Muscle of leg (tissue), 11 donors: ENCODE results near the gene PHLDB3. TPM values are rescaled to one million over a fixed set of nuclear protein-coding genes. Genes with fewer than 3 reads are reported as not detected.
"Not testable (repeated sequence)": the region's sequence is repeated elsewhere in the genome, so short reads cannot be mapped to it uniquely, and the experiment has no call there.

ENCODE experiments used
- DNase-seq: peaks from one replicate; pipeline ENCODE4 v3.0.0; 2013
- H3K27ac ChIP-seq: one replicate; pipeline ENCODE4 v1.5.1; 2013; ENCODE audit warnings: mild to moderate bottlenecking, low read length, control low read depth
- H3K27me3 ChIP-seq: one replicate; pipeline ENCODE4 v1.6.1; 2013; ENCODE audit warnings: low read length; ENCODE audit not compliant: control insufficient read depth, insufficient read depth
- H3K36me3 ChIP-seq: one replicate; pipeline ENCODE4 v1.6.1; 2013; ENCODE audit warnings: low read length; ENCODE audit not compliant: control insufficient read depth, insufficient read depth
- H3K4me1 ChIP-seq: one replicate; pipeline ENCODE4 v1.6.1; 2013; ENCODE audit warnings: low read length; ENCODE audit not compliant: control insufficient read depth, insufficient read depth
- H3K4me3 ChIP-seq: one replicate; pipeline ENCODE4 v1.5.1; 2013; ENCODE audit warnings: low read length, control low read depth
- H3K9me3 ChIP-seq: replicated peaks from 2 replicates; pipeline ENCODE4 v1.6.1; 2013; ENCODE audit warnings: low read depth, low read length; ENCODE audit not compliant: control insufficient read depth
- WGBS: methylation state at CpG from one replicate; pipeline ENCODE4 v1.1.5; 2013; ENCODE audit warnings: missing lambda C conversion rate; ENCODE audit not compliant: insufficient coverage; 5-methylcytosine and 5-hydroxymethylcytosine counted together
- polyA plus RNA-seq, 8 donors: library from polyadenylated mRNA; unstranded; fragments of 120-200 nt; gene quantifications; one replicate each; pipeline versions ENCODE4 v1.2.1 to v1.2.3, GENCODE V29; 2013; ENCODE audit warnings: inconsistent platforms in 1 of 8, low replicate concordance in 1 of 8; ENCODE audit not compliant: insufficient read length in 8 of 8, insufficient read depth in 1 of 8
- total RNA-seq: library from RNA; stranded (reverse); fragments of 120-200 nt; gene quantifications from one replicate; pipeline ENCODE4 v1.2.4, GENCODE V29; 2013

PHLDB3 gene
- total and polyA plus RNA-seq, 9 donors: 2.8 to 8.0 (median 4.6) TPM

DNA sequence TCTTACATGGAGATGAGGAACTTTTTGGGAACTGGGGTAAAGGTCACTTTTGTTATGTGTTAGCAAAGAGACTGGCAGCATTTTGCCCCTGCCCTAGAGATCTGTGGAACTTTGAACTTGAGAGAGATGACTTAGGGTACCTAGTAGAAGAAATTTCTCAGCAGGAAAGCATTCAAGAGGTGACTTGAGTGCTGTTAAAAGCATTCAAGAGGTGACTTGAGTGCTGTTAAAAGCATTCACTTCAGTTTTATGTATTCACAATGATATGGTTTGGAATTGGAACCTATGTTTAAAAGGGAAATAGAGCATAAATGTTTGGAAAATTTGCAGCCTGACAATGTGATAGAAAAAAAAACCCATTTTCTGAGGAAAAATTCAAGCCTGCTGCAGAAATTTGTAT, 7.9 kb upstream of the PHLDB3 start:
- H3K9me3 ChIP-seq, H3K4me1 ChIP-seq, H3K27me3 ChIP-seq, DNase-seq, H3K27ac ChIP-seq, H3K4me3 ChIP-seq: not testable (repeated sequence)
- peaks cover 15% of the 10 kb centered on the region for H3K36me3 ChIP-seq

- Histone ChIP-seq H3K4me1 (no peaks in the 10 kb centered on the region), H3K9me3 (no peaks in the 10 kb centered on the region), H3K4me3 (no peak overlapping the region), H3K27ac (no peak overlapping the region), H3K36me3 (peaks cover 19% of the 10 kb centered on the region), H3K27me3 (no peaks in the 10 kb centered on the region)
- 96% methylated on average over 4 of the region's 5 CpGs for WGBS
- DNase-seq: no peak
Measured at GRCh38 chr19:43511324-43511723, 6.8 kb upstream of the PHLDB3 start.

GRCh38 chr19:43510713-43511112, 6.2 kb upstream of the PHLDB3 start:
- H3K4me3 ChIP-seq: no peak overlapping the region
- no peak overlapping the region for H3K27ac ChIP-seq
- no peaks in the 10 kb centered on the region for H3K4me1 ChIP-seq
- H3K9me3 ChIP-seq: no peaks in the 10 kb centered on the region
- no peaks in the 10 kb centered on the region for H3K27me3 ChIP-seq
- no peak for DNase-seq
- peaks cover 23% of the 10 kb centered on the region for H3K36me3 ChIP-seq
- 100% methylated on average over 5 of the region's 9 CpGs for WGBS

DNA sequence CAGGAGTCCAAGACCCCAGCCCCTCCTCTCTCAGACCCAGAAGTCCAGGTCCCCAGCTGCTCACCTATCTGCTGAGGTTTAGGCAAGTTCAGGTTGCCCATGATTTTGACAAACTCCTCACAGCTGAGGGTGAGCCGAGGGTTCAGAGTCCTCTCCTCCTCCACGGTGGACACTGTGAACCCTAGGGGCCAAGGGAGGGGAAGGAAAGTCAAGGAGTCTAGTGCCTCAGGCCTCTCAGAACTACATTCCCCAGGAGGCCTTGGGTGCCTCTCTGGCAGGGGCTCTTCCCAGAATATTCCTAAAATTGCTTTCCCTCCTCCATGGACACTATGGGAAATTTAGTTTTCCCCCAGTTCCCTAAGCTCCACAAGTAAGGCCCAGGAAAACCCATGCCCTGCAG, 3.3 kb upstream of the PHLDB3 start:
- H3K4me3 ChIP-seq: no peak overlapping the region
- no CpG with 5 or more reads among the region's 2 CpGs for WGBS
- no peak overlapping the region for H3K27ac ChIP-seq
- peaks cover 23% of the 10 kb centered on the region for H3K36me3 ChIP-seq
- H3K9me3 ChIP-seq: no peaks in the 10 kb centered on the region
- peaks cover 19% of the 10 kb centered on the region for H3K4me1 ChIP-seq
- no peak for DNase-seq
- no peaks in the 10 kb centered on the region for H3K27me3 ChIP-seq

DNA sequence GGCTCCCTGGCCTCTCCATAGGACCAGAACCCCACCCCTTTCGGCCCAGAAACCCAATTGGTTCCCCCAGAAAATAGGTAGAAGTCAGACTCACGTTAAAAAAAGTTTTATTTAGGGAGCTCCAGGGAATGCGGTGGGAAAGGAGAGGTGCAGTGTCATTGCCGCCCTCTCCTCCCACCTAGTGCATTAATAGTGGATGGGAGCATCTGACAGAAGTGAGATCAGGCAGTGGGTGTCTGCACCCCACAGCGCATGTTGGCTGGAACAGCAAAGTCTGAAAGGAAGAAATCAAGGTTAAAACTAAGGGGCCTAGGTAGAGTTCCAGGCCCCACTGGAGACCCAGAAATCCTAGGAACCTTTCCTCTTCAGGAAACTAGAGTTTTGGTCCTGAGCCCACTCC, 2.1 kb upstream of the PHLDB3 start:
- H3K36me3 ChIP-seq: peaks cover 23% of the 10 kb centered on the region
- H3K4me1 ChIP-seq: peaks cover 26% of the 10 kb centered on the region
- no peaks in the 10 kb centered on the region for H3K9me3 ChIP-seq
- no peak for DNase-seq
- H3K4me3 ChIP-seq: no peak overlapping the region
- no peak overlapping the region for H3K27ac ChIP-seq
- no CpG with 5 or more reads among the region's 5 CpGs for WGBS
- peaks cover 12% of the 10 kb centered on the region for H3K27me3 ChIP-seq

DNA sequence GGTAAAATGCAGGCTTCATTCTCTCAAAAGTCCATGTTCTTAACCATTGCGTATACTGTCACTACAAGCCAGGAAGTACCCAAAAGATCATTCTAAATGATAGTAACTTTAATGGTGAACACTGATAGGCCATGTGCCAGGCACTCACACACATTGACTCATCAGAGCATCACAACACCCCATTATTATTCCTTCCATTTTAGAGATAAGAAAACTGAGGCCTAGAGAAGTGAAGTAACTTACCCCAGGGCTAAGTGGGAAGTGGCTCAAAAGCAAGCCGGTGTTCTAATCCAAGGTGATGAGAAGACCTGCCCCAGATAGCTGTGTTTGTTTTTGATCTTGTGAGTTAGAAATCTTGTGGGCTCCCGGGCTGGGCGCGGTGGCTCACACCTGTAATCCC, 1.4 kb upstream of the PHLDB3 start:
- H3K27me3 ChIP-seq: peaks cover 13% of the 10 kb centered on the region
- no peak for DNase-seq
- 100% methylated on average over 4 of the region's 5 CpGs for WGBS
- H3K9me3 ChIP-seq: no peaks in the 10 kb centered on the region
- no peak overlapping the region for H3K4me3 ChIP-seq
- H3K36me3 ChIP-seq: peaks cover 23% of the 10 kb centered on the region
- no peak overlapping the region for H3K27ac ChIP-seq
- H3K4me1 ChIP-seq: peaks cover 26% of the 10 kb centered on the region

DNA sequence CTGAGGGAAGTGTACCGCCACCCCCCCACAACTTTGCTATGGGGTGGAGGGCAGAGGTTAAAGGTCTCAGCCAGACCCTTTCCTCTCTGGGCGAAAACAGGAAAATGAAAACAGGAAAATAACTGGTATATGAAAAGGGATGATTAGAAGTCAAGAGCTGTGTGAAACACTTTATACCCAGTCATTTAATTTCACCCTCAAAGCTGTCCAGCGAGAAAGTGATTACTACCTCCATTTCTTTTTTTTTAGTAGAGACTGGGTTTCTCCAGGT, 575 bp upstream of the PHLDB3 start:
- Histone ChIP-seq H3K27ac (peak overlapping the region; percentile 74), H3K9me3 (no peaks in the 10 kb centered on the region), H3K27me3 (peaks cover 13% of the 10 kb centered on the region), H3K36me3 (peaks cover 23% of the 10 kb centered on the region), H3K4me3 (no peak overlapping the region), H3K4me1 (peaks cover 26% of the 10 kb centered on the region)
- DNase-seq: no peak
- 83% methylated on average over 1 of the region's 3 CpGs for WGBS

- WGBS: under 1% methylated on average over 63 of the region's 64 CpGs
- H3K27me3 ChIP-seq: peaks cover 13% of the 10 kb centered on the region
- H3K4me1 ChIP-seq: peaks cover 33% of the 10 kb centered on the region
- peak overlapping the region; percentile 84 for H3K4me3 ChIP-seq
- peak overlapping the region; percentile 86 for H3K27ac ChIP-seq
- no peaks in the 10 kb centered on the region for H3K9me3 ChIP-seq
- peak; percentile 97 for DNase-seq
- peaks cover 16% of the 10 kb centered on the region for H3K36me3 ChIP-seq
Measured at GRCh38 chr19:43503501-43504425, 783 bp downstream of the PHLDB3 start.

- peaks cover 13% of the 10 kb centered on the region for H3K27me3 ChIP-seq
- peaks cover 38% of the 10 kb centered on the region for H3K4me1 ChIP-seq
- 54% methylated on average over 9 of the region's 23 CpGs for WGBS
- no peaks in the 10 kb centered on the region for H3K9me3 ChIP-seq
- no peak overlapping the region for H3K4me3 ChIP-seq
- no peak for DNase-seq
- H3K36me3 ChIP-seq: peaks cover 11% of the 10 kb centered on the region
- H3K27ac ChIP-seq: no peak overlapping the region
Measured at GRCh38 chr19:43502419-43502976, 2.0 kb downstream of the PHLDB3 start.

DNA sequence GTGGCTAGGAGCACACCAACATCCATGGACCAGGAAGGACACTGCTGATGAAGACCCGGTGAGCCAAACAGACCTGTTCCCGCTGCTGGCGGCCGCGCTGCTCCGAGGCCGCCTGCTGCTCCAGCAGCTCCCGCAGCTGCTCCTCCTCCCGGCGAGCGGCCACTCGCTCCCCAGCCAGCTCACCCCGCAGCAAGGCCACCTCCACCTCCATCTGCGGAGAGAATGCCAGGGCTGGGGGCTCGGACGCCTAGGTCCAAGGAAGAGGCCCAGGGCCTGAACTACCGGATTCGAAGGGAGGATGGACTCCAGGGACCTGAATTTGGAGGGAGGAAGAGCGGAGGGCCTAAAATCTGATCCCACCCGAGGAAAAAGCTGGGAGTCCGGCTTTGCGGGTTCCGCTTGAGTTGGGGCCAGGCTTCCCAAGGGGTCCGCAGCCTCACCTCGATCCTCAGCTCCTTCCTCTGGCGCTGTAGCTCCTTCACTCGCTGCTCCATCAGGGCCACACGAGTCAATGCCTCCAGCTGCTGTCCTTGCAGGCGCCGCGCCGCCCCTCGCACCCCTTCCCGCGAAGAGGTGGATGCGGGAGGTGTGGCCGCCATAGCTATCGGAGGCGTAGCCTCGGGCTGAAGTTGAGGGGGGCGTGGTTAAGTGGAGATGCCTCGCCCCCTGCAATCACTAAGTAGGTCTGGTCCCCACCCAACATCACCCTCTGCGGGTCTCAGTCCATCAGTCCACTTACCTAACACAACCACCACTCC, 2.7 kb downstream of the PHLDB3 start:
- Histone ChIP-seq H3K36me3 (peaks cover 15% of the 10 kb centered on the region), H3K4me3 (no peak overlapping the region), H3K4me1 (peaks cover 38% of the 10 kb centered on the region), H3K9me3 (no peaks in the 10 kb centered on the region), H3K27me3 (peaks cover 13% of the 10 kb centered on the region), H3K27ac (no peak overlapping the region)
- no peak for DNase-seq
- 39% methylated on average over 20 of the region's 43 CpGs for WGBS
